ENCODE measurements around the gene TFDP1.

Gene TFDP1

DNA sequence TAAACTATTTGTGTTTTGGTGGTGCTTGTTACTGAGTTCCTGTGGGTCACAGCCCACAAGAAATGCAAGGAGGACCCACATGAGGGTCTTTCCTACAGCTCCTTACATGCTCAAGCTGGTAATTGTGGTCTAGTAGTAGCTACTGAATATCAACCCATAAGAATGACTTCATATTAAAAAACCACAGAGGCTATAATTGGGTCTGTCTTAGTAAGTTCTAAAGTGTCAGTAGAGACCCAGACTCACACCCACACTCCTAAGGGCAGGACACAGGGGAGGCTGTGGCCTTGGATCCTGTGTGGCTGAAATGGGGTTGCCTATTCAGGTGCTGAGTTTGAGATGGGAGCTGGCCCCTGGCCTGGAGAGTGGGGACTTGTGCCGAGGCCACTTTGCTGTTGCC, 19.6 kb downstream of the TFDP1 start:
- FAIRE-seq, result no peak
- no peak for DNase-seq (ENCODE audit: insufficient read length, low spot score)
- no peak for TF ChIP-seq POLR2A (IDR thresholded peaks at IDR 0.05; ENCODE audit: low read depth, low read length)

DNA sequence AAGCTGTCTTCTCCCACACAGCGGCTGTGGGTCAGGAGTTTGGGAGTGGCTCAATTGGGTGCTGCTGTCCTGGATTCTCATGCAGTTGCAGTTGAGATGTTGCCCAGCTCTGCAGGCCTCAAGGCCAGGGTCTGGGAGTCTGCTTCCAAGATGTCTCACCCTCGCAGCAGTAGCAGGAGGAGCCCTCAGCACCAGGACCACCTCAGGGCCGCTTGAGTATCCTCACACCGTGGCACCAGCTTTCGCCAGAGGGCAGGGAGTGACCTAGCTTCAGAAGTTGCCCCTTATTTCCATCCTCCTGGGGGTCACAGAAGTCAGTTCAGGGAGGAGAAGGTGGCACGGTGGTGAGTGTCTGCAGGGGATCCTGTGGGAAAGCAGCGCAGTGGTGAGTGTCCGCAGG, 20.9 kb downstream of the TFDP1 start:
- no peak for TF ChIP-seq POLR2A (IDR thresholded peaks at IDR 0.05; ENCODE audit: low read depth, low read length)
- DNase-seq (ENCODE audit: insufficient read length, low spot score) (no peak), FAIRE-seq (no peak)

GRCh38 chr13:113605866-113606438, 21.4 kb downstream of the TFDP1 start:
- FAIRE-seq, result no peak
- no peak for DNase-seq (ENCODE audit: insufficient read length, low spot score)
- no peak for TF ChIP-seq POLR2A (IDR thresholded peaks at IDR 0.05; ENCODE audit: low read depth, low read length)

DNA sequence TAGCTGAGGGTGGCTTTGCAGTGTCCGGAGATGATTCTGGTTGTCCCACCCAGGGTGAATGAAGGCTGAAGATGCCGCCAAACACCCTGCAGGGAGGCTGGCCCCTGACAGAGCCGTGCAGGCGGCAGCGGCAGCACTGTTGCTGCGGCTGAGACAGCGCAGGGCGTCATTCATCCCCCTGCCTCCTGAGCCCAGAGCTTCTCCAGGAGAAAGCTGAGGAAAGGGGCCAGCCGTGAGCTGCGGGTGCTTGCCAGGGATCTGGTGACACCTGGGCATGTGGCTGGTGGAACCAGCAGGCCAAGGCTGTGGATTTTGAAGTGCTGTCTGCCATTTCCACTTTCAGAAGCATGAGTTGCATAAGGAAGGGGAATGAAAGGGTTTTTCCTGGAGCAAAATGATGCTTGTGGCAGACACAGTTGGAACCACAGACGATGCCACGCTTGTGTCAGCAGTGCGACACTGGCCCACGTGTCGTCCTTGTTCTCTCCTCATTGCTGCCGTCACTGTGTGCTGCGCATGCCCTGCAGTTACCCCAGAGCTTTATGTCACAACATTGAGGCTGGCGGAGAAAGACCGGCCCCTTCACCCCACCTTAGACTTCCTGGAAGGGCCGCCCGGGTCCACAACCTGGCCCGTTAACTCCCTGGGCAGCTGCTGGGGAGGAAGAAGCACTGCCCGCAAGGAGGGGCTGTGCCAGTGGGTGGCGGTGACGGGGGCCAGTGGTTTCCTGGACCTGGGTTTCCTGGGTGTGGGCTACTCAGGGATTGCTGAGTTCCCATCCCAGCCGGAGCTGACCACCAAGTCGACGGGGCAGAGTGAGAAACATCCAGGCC, 22.7 kb downstream of the TFDP1 start:
- DNase-seq (ENCODE audit: insufficient read length, low spot score), result no peak
- no peak for FAIRE-seq
- no peak for TF ChIP-seq POLR2A (IDR thresholded peaks at IDR 0.05; ENCODE audit: low read depth, low read length)

DNA sequence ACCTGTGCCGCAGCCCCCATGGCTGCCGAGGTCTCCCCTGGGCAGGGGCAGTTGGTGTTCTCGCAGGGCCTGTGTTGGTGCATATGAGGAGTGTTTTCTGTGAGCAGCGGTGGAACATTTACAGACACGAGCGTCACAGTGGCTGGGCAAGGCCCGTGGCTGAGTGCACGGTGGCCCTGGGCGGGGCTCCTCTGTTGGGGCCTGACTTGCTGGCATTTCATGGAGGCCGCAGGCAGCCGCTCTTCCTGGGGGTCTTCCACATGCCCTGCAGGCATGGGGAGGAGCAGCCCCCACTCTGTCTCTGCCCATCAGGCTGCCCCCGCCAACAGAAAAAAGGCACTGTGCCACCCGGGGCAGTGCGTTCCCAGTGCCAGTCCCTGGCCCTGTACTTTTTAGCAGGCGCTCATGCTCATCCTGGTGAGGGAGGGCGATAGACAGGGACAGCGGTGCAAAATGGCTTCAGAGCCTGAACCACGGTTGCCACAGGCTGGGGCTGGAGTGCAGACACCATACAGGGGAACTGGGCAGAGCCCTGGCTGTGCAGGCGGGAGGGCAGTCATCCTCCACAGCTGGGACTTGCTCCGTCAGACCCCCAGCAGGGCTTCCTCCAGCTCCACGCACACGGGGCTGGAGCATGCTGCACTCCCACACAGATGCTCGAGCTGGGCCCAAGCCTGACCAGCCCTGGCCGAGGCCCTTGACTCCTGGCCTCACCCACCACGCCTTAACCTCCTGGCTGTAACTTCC, 23.5 kb downstream of the TFDP1 start:
- TF ChIP-seq POLR2A (IDR thresholded peaks at IDR 0.05; ENCODE audit: low read depth, low read length), result no peak
- DNase-seq (ENCODE audit: insufficient read length, low spot score) (no peak), FAIRE-seq (no peak)

GRCh38 chr13:113608967-113609533, 24.5 kb downstream of the TFDP1 start:
- DNase-seq (ENCODE audit: insufficient read length, low spot score) (no peak), FAIRE-seq (no peak)
- TF ChIP-seq POLR2A (IDR thresholded peaks at IDR 0.05; ENCODE audit: low read depth, low read length), result no peak

DNA sequence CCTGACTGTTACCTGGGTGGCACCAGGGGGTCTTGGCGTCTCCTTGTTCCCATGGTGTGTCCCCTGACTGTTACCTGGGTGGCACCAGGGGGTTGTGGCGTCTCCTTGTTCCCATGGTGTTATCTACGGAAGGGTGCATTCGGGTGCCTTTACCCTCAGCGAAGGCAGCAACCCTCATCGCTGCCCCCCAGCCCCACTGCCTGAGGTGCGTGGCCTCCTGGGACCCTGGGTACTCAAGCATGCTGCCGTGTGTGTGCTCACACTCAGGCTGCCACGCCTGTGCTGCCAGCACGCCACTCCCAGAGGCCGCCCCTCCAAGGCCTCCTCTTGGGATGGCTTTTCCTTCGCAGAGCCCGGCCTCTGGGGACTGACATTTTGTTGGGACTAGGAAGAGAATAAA, 25.1 kb downstream of the TFDP1 start:
- no peak for DNase-seq (ENCODE audit: insufficient read length, low spot score)
- no peak for TF ChIP-seq POLR2A (IDR thresholded peaks at IDR 0.05; ENCODE audit: low read depth, low read length)
- FAIRE-seq, result no peak

- DNase-seq (ENCODE audit: insufficient read length, low spot score), result no peak
- no peak for FAIRE-seq
- no peak for TF ChIP-seq POLR2A (IDR thresholded peaks at IDR 0.05; ENCODE audit: low read depth, low read length)
Observed at GRCh38 chr13:113610266-113610665, 25.7 kb downstream of the TFDP1 start.

GRCh38 chr13:113611996-113612395, 27.4 kb downstream of the TFDP1 start:
- TF ChIP-seq POLR2A (IDR thresholded peaks at IDR 0.05; ENCODE audit: low read depth, low read length), result no peak
- no peak for DNase-seq (ENCODE audit: insufficient read length, low spot score)
- no peak for FAIRE-seq

DNA sequence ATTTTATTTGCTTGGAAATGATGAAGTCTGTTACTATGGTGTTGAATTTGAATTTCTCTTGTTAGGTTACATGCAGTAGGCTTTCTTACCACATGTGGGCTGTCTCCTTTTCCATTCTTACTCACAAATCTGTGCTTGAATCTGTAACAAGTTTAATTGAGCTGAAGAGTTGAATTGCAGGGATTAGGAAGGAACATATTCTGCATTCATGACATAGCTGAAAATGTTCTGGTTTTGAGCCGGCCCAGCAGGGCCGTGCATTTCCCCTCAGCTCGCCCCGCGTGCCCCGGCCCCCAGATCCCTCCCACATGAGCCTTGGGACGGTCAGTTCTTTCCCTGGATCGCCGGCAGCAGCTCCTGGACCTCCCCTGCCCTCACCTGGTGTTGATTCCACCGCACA, 28.1 kb downstream of the TFDP1 start:
- TF ChIP-seq POLR2A (IDR thresholded peaks at IDR 0.05; ENCODE audit: low read depth, low read length), result no peak
- FAIRE-seq, result no peak
- no peak for DNase-seq (ENCODE audit: insufficient read length, low spot score)

DNA sequence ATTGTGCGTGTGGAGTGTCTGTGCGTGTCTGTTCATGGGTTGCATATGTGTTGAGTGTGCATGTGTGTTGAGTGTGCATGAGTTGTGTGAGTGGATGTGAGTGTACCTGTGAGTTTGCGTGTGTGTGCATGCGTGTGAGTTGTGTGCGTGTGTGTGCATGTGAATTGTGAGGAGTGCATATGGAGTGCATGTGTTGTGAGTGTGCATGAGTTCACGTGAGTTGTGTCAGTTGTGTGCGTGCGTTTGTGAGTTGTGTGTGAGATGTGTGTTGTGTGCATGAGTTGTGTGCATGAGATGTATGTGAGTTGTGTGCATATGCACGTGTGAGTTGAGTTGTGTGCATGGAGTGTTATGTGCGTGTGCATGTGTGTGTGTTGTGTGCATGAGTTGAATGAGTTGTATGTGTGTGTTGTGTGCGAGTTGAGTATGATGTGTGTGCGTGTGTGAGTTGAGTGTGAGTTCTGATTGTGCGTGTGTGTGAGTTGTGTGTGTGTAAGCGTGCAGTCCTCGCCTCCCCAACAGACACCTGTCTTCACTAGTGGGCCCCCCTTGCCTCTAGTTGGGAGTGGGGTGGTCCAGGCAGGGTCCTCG, 29.3 kb downstream of the TFDP1 start:
- no peak for TF ChIP-seq POLR2A (IDR thresholded peaks at IDR 0.05; ENCODE audit: low read depth, low read length)
- DNase-seq (ENCODE audit: insufficient read length, low spot score) (no peak), FAIRE-seq (no peak)

GRCh38 chr13:113616281-113616906, 31.8 kb downstream of the TFDP1 start:
- no peak for DNase-seq (ENCODE audit: insufficient read length, low spot score)
- no peak for FAIRE-seq
- TF ChIP-seq POLR2A (IDR thresholded peaks at IDR 0.05; ENCODE audit: low read depth, low read length), result no peak

GRCh38 chr13:113616991-113617749, 32.6 kb downstream of the TFDP1 start:
- DNase-seq (ENCODE audit: insufficient read length, low spot score), result no peak

More at GRCh38 chr13:113616991-113617749, 32.6 kb downstream of the TFDP1 start:
- TF ChIP-seq POLR2A (IDR thresholded peaks at IDR 0.05; ENCODE audit: low read depth, low read length), result no peak
- no peak for FAIRE-seq

Data from H54 (cell line).